H9 (cell line): Measurements from ENCODE around the gene PODXL2. TPM values are rescaled to one million over a fixed set of nuclear protein-coding genes. Genes with fewer than 3 reads are reported as not detected.

Experiments
- DNase-seq: peaks from one replicate; pipeline ENCODE4 v3.0.0-alpha.2; 2017
- H2AFZ ChIP-seq: one replicate; pipeline ENCODE4 v1.6.1; 2013; ENCODE audit warnings: mild to moderate bottlenecking, low read length, control low read depth, moderate library complexity
- H2AK5ac ChIP-seq: 2 replicates; pipeline ENCODE4 v1.6.1; 2013; ENCODE audit warnings: low read length, control low read depth, mixed read lengths; ENCODE audit not compliant: insufficient read length
- H2BK120ac ChIP-seq: one replicate; pipeline ENCODE4 v1.6.1; 2013; ENCODE audit warnings: low read depth, mild to moderate bottlenecking, low read length, control low read depth, inconsistent platforms; ENCODE audit not compliant: poor library complexity, severe bottlenecking
- H2BK12ac ChIP-seq: 2 replicates; pipeline ENCODE4 v1.6.1; 2013; ENCODE audit warnings: low read length, control low read depth, mixed read lengths, low read depth; ENCODE audit not compliant: insufficient read length
- H2BK15ac ChIP-seq: 2 replicates; pipeline ENCODE4 v1.6.1; 2013; ENCODE audit warnings: low read depth, low read length, control low read depth
- H2BK20ac ChIP-seq: one replicate; pipeline ENCODE4 v1.6.1; 2013; ENCODE audit warnings: low read depth, mild to moderate bottlenecking, low read length, control low read depth, inconsistent platforms; ENCODE audit not compliant: poor library complexity, severe bottlenecking
- H2BK5ac ChIP-seq: 2 replicates; pipeline ENCODE4 v1.6.1; 2013; ENCODE audit warnings: low read length, control low read depth, mixed read lengths; ENCODE audit not compliant: insufficient read length
- H3K14ac ChIP-seq: 2 replicates; pipeline ENCODE4 v1.6.1; 2013; ENCODE audit warnings: low read length, control low read depth; ENCODE audit not compliant: insufficient read depth
- H3K18ac ChIP-seq: 2 replicates; pipeline ENCODE4 v1.6.1; 2013; ENCODE audit warnings: low read depth, mild to moderate bottlenecking, mixed read lengths, low read length, control low read depth; ENCODE audit not compliant: insufficient read length
- H3K23ac ChIP-seq: 2 replicates; pipeline ENCODE4 v1.6.1; 2013; ENCODE audit warnings: low read length, control low read depth, mixed read lengths, low read depth; ENCODE audit not compliant: insufficient read length
- H3K23me2 ChIP-seq: 2 replicates; pipeline ENCODE4 v1.6.1; 2013; ENCODE audit warnings: low read depth, mild to moderate bottlenecking, mixed read lengths, low read length, control low read depth; ENCODE audit not compliant: insufficient read length, poor library complexity, severe bottlenecking
- H3K27ac ChIP-seq: 2 replicates; pipeline ENCODE4 v1.5.1; 2013; ENCODE audit warnings: low read length, control low read depth, mixed read lengths, low read depth; ENCODE audit not compliant: insufficient read length
- H3K27me3 ChIP-seq: 2 replicates; pipeline ENCODE4 v1.6.1; 2013; ENCODE audit warnings: low read length, control low read depth, inconsistent platforms; ENCODE audit not compliant: insufficient read depth
- H3K4ac ChIP-seq: 2 replicates; pipeline ENCODE4 v1.6.1; 2013; ENCODE audit warnings: low read depth, mild to moderate bottlenecking, control low read depth, inconsistent platforms, low read length, moderate library complexity
- H3K4me1 ChIP-seq: 2 replicates; pipeline ENCODE4 v1.6.1; 2013; ENCODE audit warnings: low read length, control low read depth, inconsistent platforms; ENCODE audit not compliant: insufficient read depth
- H3K4me2 ChIP-seq: 2 replicates; pipeline ENCODE4 v1.6.1; 2013; ENCODE audit warnings: low read length, control low read depth, mixed read lengths; ENCODE audit not compliant: insufficient read length, insufficient read depth
- H3K56ac ChIP-seq: 2 replicates; pipeline ENCODE4 v1.6.1; 2013; ENCODE audit warnings: low read depth, mild to moderate bottlenecking, mixed read lengths, low read length, control low read depth; ENCODE audit not compliant: insufficient read length
- H3K79me1 ChIP-seq: 2 replicates; pipeline ENCODE4 v1.6.1; 2013; ENCODE audit warnings: low read depth, mild to moderate bottlenecking, moderate library complexity, low read length, control low read depth, inconsistent platforms; ENCODE audit not compliant: insufficient read depth, poor library complexity, severe bottlenecking
- H3K79me2 ChIP-seq: 2 replicates; pipeline ENCODE4 v1.6.1; 2013; ENCODE audit warnings: low read length, control low read depth, inconsistent platforms; ENCODE audit not compliant: insufficient read depth
- H3K9ac ChIP-seq: 2 replicates; pipeline ENCODE4 v1.6.1; 2013; ENCODE audit warnings: low read length, control low read depth, mixed read lengths; ENCODE audit not compliant: insufficient read length; ENCODE audit errors: extremely low read depth
- H3K9me3 ChIP-seq: one replicate; pipeline ENCODE4 v1.6.1; 2013; ENCODE audit warnings: low read depth, low read length, inconsistent platforms; ENCODE audit not compliant: control insufficient read depth
- H3T11ph ChIP-seq: one replicate; pipeline ENCODE4 v1.6.1; 2013; ENCODE audit warnings: mild to moderate bottlenecking, low read length, control low read depth, inconsistent platforms
- H4K20me1 ChIP-seq: one replicate; pipeline ENCODE4 v1.6.1; 2013; ENCODE audit not compliant: control insufficient read depth, insufficient read length, insufficient read depth
- H4K5ac ChIP-seq: 2 replicates; pipeline ENCODE4 v1.6.1; 2013; ENCODE audit warnings: low read depth, mild to moderate bottlenecking, mixed read lengths, low read length, control low read depth; ENCODE audit not compliant: insufficient read length
- H4K8ac ChIP-seq: replicated peaks from 2 replicates; pipeline ENCODE4 v1.6.1; 2013; ENCODE audit warnings: low read length, control low read depth, mixed read lengths, low read depth; ENCODE audit not compliant: insufficient read length
- H4K91ac ChIP-seq: 2 replicates; pipeline ENCODE4 v1.6.1; 2013; ENCODE audit warnings: low read depth, mild to moderate bottlenecking, moderate library complexity, mixed read lengths, low read length, control low read depth; ENCODE audit not compliant: insufficient read length
- H3K27ac Mint-ChIP-seq, 3 experiments: 2 replicates in 2 of 3; 3 replicates in 1 of 3; pipeline ENCODE4 v1.8.0; 2020 to 2021; ENCODE audit warnings: mixed read lengths in 3 of 3, mild to moderate bottlenecking in 1 of 3, moderate library complexity in 1 of 3
- H3K27me3 Mint-ChIP-seq: 2 replicates; pipeline ENCODE4 v1.8.0; 2021; ENCODE audit warnings: low read depth, mild to moderate bottlenecking, moderate library complexity, mixed read lengths
- H3K36me3 Mint-ChIP-seq, 3 experiments: 2 replicates in 2 of 3; 3 replicates in 1 of 3; pipeline ENCODE4 v1.8.0; 2020 to 2021; ENCODE audit warnings: low read depth in 3 of 3, mixed read lengths in 3 of 3; ENCODE audit not compliant: insufficient read depth in 1 of 3
- H3K4me1 Mint-ChIP-seq, 2 experiments: 2 replicates each; pipeline ENCODE4 v1.8.0; 2020; ENCODE audit warnings: mixed read lengths in 2 of 2
- H3K4me3 Mint-ChIP-seq, 2 experiments: 2 replicates in 1 of 2; 3 replicates in 1 of 2; pipeline ENCODE4 v1.8.0; 2020 to 2021; ENCODE audit warnings: mild to moderate bottlenecking in 2 of 2, mixed read lengths in 2 of 2, moderate library complexity in 1 of 2
- H3K9me3 Mint-ChIP-seq, 2 experiments: 2 replicates in 1 of 2; 3 replicates in 1 of 2; pipeline ENCODE4 v1.8.0; 2020; ENCODE audit warnings: mild to moderate bottlenecking in 2 of 2, mixed read lengths in 2 of 2, moderate library complexity in 1 of 2
- WGBS: extraction: QIAGEN DNeasy Blood & Tissue Kit; methylation state at CpG from one replicate; pipeline ENCODE4 v1.1.7; 2013; ENCODE audit warnings: missing lambda C conversion rate, low lambda C conversion rate, mixed read lengths; ENCODE audit not compliant: insufficient read length; ENCODE audit errors: extremely low coverage; 5-methylcytosine and 5-hydroxymethylcytosine counted together
- total RNA-seq: library from RNA; stranded (reverse); gene quantifications from 2 replicates; pipeline ENCODE4 v1.2.1, GENCODE V29; 2021
- TF ChIP-seq, protein P1 (sequence below): fragments of 200-600 bp; sonication (generic); conservative IDR thresholded peaks from 3 replicates; pipeline ENCODE4 v1.8.0; 2021; ENCODE audit warnings: antibody characterized with exemption, mild to moderate bottlenecking

The PODXL2 gene
- total RNA-seq, 1 experiment from 2014 or later: 24.6 TPM

GRCh38 chr3:127694467-127695215 is 65.7 kb downstream of the PODXL2 start:
- no CpG with 5 or more reads among the region's 17 CpGs for whole genome bisulfite sequencing
- H3K27me3 ChIP-seq: no peaks in the 10 kb centered on the region
- H3K23ac ChIP-seq: no peak overlapping the region
- H3K9ac ChIP-seq: no peak overlapping the region
- no peaks in the 10 kb centered on the region; the same call in 1 of the 2 replicates for H3K4me1 ChIP-seq
- no peak overlapping the region for H3K14ac ChIP-seq
- H3K4me2 ChIP-seq: no peak overlapping the region
- H3K4me3 Mint-ChIP-seq: no peak overlapping the region
- no peak overlapping the region for H4K91ac ChIP-seq
- no peak overlapping the region for H3K18ac ChIP-seq
- DNase-seq: peak; percentile 75
- no peak overlapping the region for H3K27ac ChIP-seq
- H3K4ac ChIP-seq: no peak overlapping the region
- H3K4me1 Mint-ChIP-seq: peaks cover 13 to 30% of the 10 kb centered on the region in 2 experiments
- no peaks in the 10 kb centered on the region for H3K27me3 Mint-ChIP-seq
- H4K20me1 ChIP-seq: no peaks in the 10 kb centered on the region
- no peaks in the 10 kb centered on the region for H3K79me1 ChIP-seq
- H3K27ac Mint-ChIP-seq: peak overlapping the region in 1 of 3 experiments; percentile 35; a peak in 1 of 7 replicates
- H3K9me3 ChIP-seq: no peaks in the 10 kb centered on the region
- no peaks in the 10 kb centered on the region for H3K23me2 ChIP-seq
- no peak overlapping the region for H3K56ac ChIP-seq
- H2BK12ac ChIP-seq: no peak overlapping the region
- H2AK5ac ChIP-seq: no peak overlapping the region
- H3T11ph ChIP-seq: no peak overlapping the region
- H4K5ac ChIP-seq: no peak overlapping the region
- no peak overlapping the region for H2AFZ ChIP-seq
- H2BK120ac ChIP-seq: no peak overlapping the region
- H2BK20ac ChIP-seq: no peak overlapping the region
- TF ChIP-seq, protein P1, sequence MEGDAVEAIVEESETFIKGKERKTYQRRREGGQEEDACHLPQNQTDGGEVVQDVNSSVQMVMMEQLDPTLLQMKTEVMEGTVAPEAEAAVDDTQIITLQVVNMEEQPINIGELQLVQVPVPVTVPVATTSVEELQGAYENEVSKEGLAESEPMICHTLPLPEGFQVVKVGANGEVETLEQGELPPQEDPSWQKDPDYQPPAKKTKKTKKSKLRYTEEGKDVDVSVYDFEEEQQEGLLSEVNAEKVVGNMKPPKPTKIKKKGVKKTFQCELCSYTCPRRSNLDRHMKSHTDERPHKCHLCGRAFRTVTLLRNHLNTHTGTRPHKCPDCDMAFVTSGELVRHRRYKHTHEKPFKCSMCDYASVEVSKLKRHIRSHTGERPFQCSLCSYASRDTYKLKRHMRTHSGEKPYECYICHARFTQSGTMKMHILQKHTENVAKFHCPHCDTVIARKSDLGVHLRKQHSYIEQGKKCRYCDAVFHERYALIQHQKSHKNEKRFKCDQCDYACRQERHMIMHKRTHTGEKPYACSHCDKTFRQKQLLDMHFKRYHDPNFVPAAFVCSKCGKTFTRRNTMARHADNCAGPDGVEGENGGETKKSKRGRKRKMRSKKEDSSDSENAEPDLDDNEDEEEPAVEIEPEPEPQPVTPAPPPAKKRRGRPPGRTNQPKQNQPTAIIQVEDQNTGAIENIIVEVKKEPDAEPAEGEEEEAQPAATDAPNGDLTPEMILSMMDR: peak; percentile 55
- H3K9me3 Mint-ChIP-seq: no peaks in the 10 kb centered on the region
- H3K36me3 Mint-ChIP-seq: no peaks in the 10 kb centered on the region
- H2BK15ac ChIP-seq: no peak overlapping the region
- H3K79me2 ChIP-seq: no peaks in the 10 kb centered on the region
- no peak overlapping the region for H2BK5ac ChIP-seq
- no peak overlapping the region for H4K8ac ChIP-seq
